Spleen (tissue), 11 donors: ENCODE data around the gene EDN3. TPM values are rescaled to one million over a fixed set of nuclear protein-coding genes. Genes with fewer than 3 reads are reported as not detected.

Experiments
- DNase-seq: peaks from one replicate; pipeline ENCODE4 v3.0.0-alpha.2; 2020
- H3K27ac ChIP-seq, 8 donors: fragments of 200-600 bp; sonication (generic) in 7 of 8; 1 replicate in 4 of 8; 2 replicates in 4 of 8; pipeline versions ENCODE4 v1.5.0 to v1.8.0; 2016 to 2021; ENCODE audit warnings: inconsistent platforms in 4 of 8, mild to moderate bottlenecking in 4 of 8, moderate library complexity in 1 of 8
- H3K27me3 ChIP-seq, 7 donors: fragments of 200-600 bp; sonication (generic) in 6 of 7; replicated peaks in 1 of 7; 1 replicate in 4 of 7; 2 replicates in 3 of 7; pipeline versions ENCODE4 v1.5.0 to v1.8.0; 2016 to 2021; ENCODE audit warnings: inconsistent platforms in 3 of 7, mild to moderate bottlenecking in 1 of 7
- H3K36me3 ChIP-seq, 6 donors: fragments of 200-600 bp; sonication (generic) in 5 of 6; 1 replicate in 4 of 6; 2 replicates in 2 of 6; pipeline versions ENCODE4 v1.5.0 to v1.8.0; 2016 to 2021; ENCODE audit warnings: inconsistent platforms in 2 of 6
- H3K4me1 ChIP-seq, 6 donors: fragments of 200-600 bp; sonication (generic) in 5 of 6; 1 replicate in 3 of 6; 2 replicates in 3 of 6; pipeline versions ENCODE4 v1.5.0 to v1.8.0; 2016 to 2021; ENCODE audit warnings: inconsistent platforms in 3 of 6
- H3K4me3 ChIP-seq, 8 donors: fragments of 200-600 bp; sonication (generic) in 7 of 8; 1 replicate in 4 of 8; 2 replicates in 4 of 8; pipeline versions ENCODE4 v1.5.0 to v1.8.0; 2016 to 2021; ENCODE audit warnings: inconsistent platforms in 4 of 8, mild to moderate bottlenecking in 4 of 8, moderate library complexity in 2 of 8
- H3K9me3 ChIP-seq, 8 donors: fragments of 200-600 bp; sonication (generic) in 7 of 8; 1 replicate in 4 of 8; 2 replicates in 4 of 8; pipeline versions ENCODE4 v1.5.0 to v1.8.0; 2016 to 2021; ENCODE audit warnings: inconsistent platforms in 4 of 8
- CTCF ChIP-seq, 11 experiments: fragments of 200-600 bp in 7 of 11; fragments of 450-650 bp in 4 of 11; sonication (generic) in 4 of 11; IDR thresholded peaks in 8 of 11; conservative IDR thresholded peaks in 3 of 11; 1 replicate in 7 of 11; 2 replicates in 4 of 11; pipeline versions ENCODE4 v1.4.0 to v1.8.0; 2016 to 2021; ENCODE audit warnings: antibody characterized with exemption in 11 of 11, inconsistent platforms in 4 of 11, mild to moderate bottlenecking in 1 of 11
- POLR2A ChIP-seq, 3 donors: fragments of 450-650 bp; IDR thresholded peaks; one replicate each; pipeline ENCODE4 v1.5.1; 2017; ENCODE audit warnings: antibody characterized with exemption in 3 of 3, mild to moderate bottlenecking in 1 of 3
- POLR2AphosphoS5 ChIP-seq, 3 donors: sonication (generic); formaldehyde crosslinking; IDR thresholded peaks; one replicate each; pipeline ENCODE4 v1.5.1; 2017; ENCODE audit warnings: antibody characterized with exemption in 3 of 3
- WGBS, 5 donors: extraction: QIAGEN DNeasy Blood & Tissue Kit in 3 of 5; methylation state at CpG; one replicate each; pipeline versions ENCODE4 v1.1.5 to v1.1.7; 2013 to 2018; 5-methylcytosine and 5-hydroxymethylcytosine counted together
- intact Hi-C: fragments of 100-400 bp; cut with DNase I; formaldehyde crosslinking; loops from one replicate; pipeline ENCODE4 v1.15.0; 2023; ENCODE audit warnings: low total_unique reads
- polyA plus RNA-seq, 3 donors: library from polyadenylated mRNA; stranded (reverse); fragments of 200-250 nt; gene quantifications; one replicate each; pipeline ENCODE4 v1.2.1, GENCODE V29; 2013
- total RNA-seq, 7 donors: library from RNA; depleted of rRNA in 3 of 7; stranded (reverse); fragments of >200 nt in 3 of 7; fragmentation: NEBNext Ultra II Directional in 4 of 7; extraction: Animal tissue kit (Norgen Biotek cat#: 25700) in 4 of 7; gene quantifications; one replicate each; pipeline versions ENCODE4 v1.1.0 to v1.2.1, GENCODE V29; 2016 to 2021
- donor health status: healthy with polysubstance abuse.
- donor health status: DM: no; HTN: no; CAD: no; lungs with moderate emphysema.
- donor health status: DM: no; HTN: no; CAD: no.
- donor health status: Bipolar disorder and iron deficiency.
- donor health status: healthy.
- donor health status: DM: no; HTN: no; CAD: no.
- donor health status: DM: yes; HTN: yes; CAD: no.

The EDN3 gene
- total and polyA plus RNA-seq, 10 donors: 1.6 to 13.6 (median 6.1) TPM

- WGBS, 5 donors: 87 to 93% (median 89%) methylated on average over 4 of the region's 4 CpGs
- DNase-seq: no peak
Measured at GRCh38 chr20:59352541-59352940, 52.1 kb downstream of the EDN3 start.

GRCh38 chr20:59352990-59353389, 52.6 kb downstream of the EDN3 start:
- no peak for TF ChIP-seq CTCF (IDR thresholded peaks at IDR 0.05 in 8 of 11, conservative IDR thresholded peaks at IDR 0.05 in 3 of 11)
- TF ChIP-seq POLR2AphosphoS5 (IDR thresholded peaks at IDR 0.05): no peak
- no peak for TF ChIP-seq POLR2A (IDR thresholded peaks at IDR 0.05)
- 89 to 96% (median 93%) methylated on average over 9 of the region's 9 CpGs for WGBS, 5 donors
- peaks cover 0 to 16% (median 0%) of the 10 kb centered on the region in 7 donors for H3K27me3 ChIP-seq

More at GRCh38 chr20:59352541-59352940, 52.1 kb downstream of the EDN3 start:
- Histone ChIP-seq H3K36me3 (no peaks in the 10 kb centered on the region), H3K9me3 (no peaks in the 10 kb centered on the region), H3K27me3 (peaks cover 0 to 16% (median 0%) of the 10 kb centered on the region in 7 donors), H3K4me3 (no peak overlapping the region), H3K27ac (no peak overlapping the region), H3K4me1 (peaks cover 0 to 13% (median 7%) of the 10 kb centered on the region in 6 donors)
- TF ChIP-seq POLR2A (IDR thresholded peaks at IDR 0.05) (no peak), CTCF (IDR thresholded peaks at IDR 0.05 in 8 of 11, conservative IDR thresholded peaks at IDR 0.05 in 3 of 11) (no peak), POLR2AphosphoS5 (IDR thresholded peaks at IDR 0.05) (no peak)
- intact Hi-C loops: no loop called here

GRCh38 chr20:59354460-59354859, 54.0 kb downstream of the EDN3 start:
- intact Hi-C loops: no loop called here
- no peak overlapping the region for H3K27ac ChIP-seq

More at GRCh38 chr20:59352990-59353389, 52.6 kb downstream of the EDN3 start:
- Histone ChIP-seq H3K27ac (no peak overlapping the region), H3K9me3 (no peaks in the 10 kb centered on the region), H3K4me3 (no peak overlapping the region), H3K4me1 (peaks cover 0 to 13% (median 7%) of the 10 kb centered on the region in 6 donors), H3K36me3 (no peaks in the 10 kb centered on the region)
- DNase-seq: no peak
- intact Hi-C loops: no loop called here

DNA sequence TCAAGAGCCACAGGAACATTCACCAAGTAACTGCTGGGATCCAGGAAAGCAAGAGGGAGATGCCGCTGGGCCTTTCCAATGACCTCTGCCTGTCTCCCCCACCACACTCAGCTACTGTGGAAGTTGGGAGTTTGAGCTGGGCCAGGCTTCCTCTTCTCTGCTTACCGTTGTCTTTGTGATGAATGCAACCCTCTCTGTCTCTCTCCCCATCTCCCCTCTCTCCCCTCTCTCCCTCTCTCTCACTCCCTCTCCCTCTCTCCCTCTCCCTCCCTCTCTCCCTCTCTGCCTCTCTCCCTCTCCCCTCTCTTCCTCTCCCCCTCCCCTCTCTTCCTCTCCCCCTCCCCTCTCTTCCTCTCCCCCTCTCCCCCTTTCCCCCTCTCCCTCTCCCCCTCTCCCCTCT, 54.8 kb downstream of the EDN3 start:
- 57 to 69% (median 67%) methylated on average over 2 of the region's 2 CpGs for WGBS, 5 donors
- H3K27me3 ChIP-seq: peaks cover 0 to 16% (median 0%) of the 10 kb centered on the region in 7 donors
- intact Hi-C loops: no loop called here

More at GRCh38 chr20:59354460-59354859, 54.0 kb downstream of the EDN3 start:
- H3K36me3 ChIP-seq: no peaks in the 10 kb centered on the region
- peaks cover 0 to 18% (median 9%) of the 10 kb centered on the region in 6 donors for H3K4me1 ChIP-seq
- WGBS, 5 donors: 87 to 95% (median 93%) methylated on average over 3 to 6 of the region's 6 CpGs
- TF ChIP-seq CTCF (IDR thresholded peaks at IDR 0.05 in 8 of 11, conservative IDR thresholded peaks at IDR 0.05 in 3 of 11) (no peak), POLR2A (IDR thresholded peaks at IDR 0.05) (no peak), POLR2AphosphoS5 (IDR thresholded peaks at IDR 0.05) (no peak)
- no peak overlapping the region for H3K4me3 ChIP-seq
- peaks cover 0 to 16% (median 0%) of the 10 kb centered on the region in 7 donors for H3K27me3 ChIP-seq
- H3K9me3 ChIP-seq: no peaks in the 10 kb centered on the region
- no peak for DNase-seq

More for the DNA sequence above, 54.8 kb downstream of the EDN3 start:
- H3K9me3 ChIP-seq: no peaks in the 10 kb centered on the region
- no peak overlapping the region for H3K27ac ChIP-seq
- H3K4me3 ChIP-seq: no peak overlapping the region
- no peak for DNase-seq
- no peaks in the 10 kb centered on the region for H3K36me3 ChIP-seq
- no peak for TF ChIP-seq POLR2AphosphoS5 (IDR thresholded peaks at IDR 0.05)
- no peak for TF ChIP-seq CTCF (IDR thresholded peaks at IDR 0.05 in 8 of 11, conservative IDR thresholded peaks at IDR 0.05 in 3 of 11)
- no peak for TF ChIP-seq POLR2A (IDR thresholded peaks at IDR 0.05)
- H3K4me1 ChIP-seq: peaks cover 0 to 23% (median 9%) of the 10 kb centered on the region in 6 donors
